Stromal cell of bone marrow (primary cell): ENCODE results near the gene COPZ2.
"Not testable (repeated sequence)": the region's sequence is repeated elsewhere in the genome, so short reads cannot be mapped to it uniquely, and the experiment has no call there.

Experiments
- DNase-seq: peaks from one replicate; pipeline ENCODE4 v3.0.0-alpha.2; 2012; ENCODE audit warnings: low read depth

Gene COPZ2

GRCh38 chr17:48037036-48037837, at the start of gene COPZ2:
TSS of gene COPZ2 (minus strand) at chr17:48037797. CDS start at chr17:48037777, 20 bp downstream.
- no peak for DNase-seq

- no peak for DNase-seq
Measured at GRCh38 chr17:48084932-48085331, 47.3 kb upstream of the COPZ2 start.

- DNase-seq, result no peak
Measured at GRCh38 chr17:48081858-48082257, 44.3 kb upstream of the COPZ2 start.

- not testable (repeated sequence) for DNase-seq
Measured at GRCh38 chr17:48077152-48077551, 39.6 kb upstream of the COPZ2 start.

GRCh38 chr17:48074322-48075081, 36.9 kb upstream of the COPZ2 start:
- DNase-seq, result peak; percentile 79

GRCh38 chr17:48073566-48074094, 36.0 kb upstream of the COPZ2 start:
- not testable (repeated sequence) for DNase-seq

GRCh38 chr17:48072811-48073210, 35.2 kb upstream of the COPZ2 start:
- DNase-seq, result not testable (repeated sequence)

GRCh38 chr17:48071654-48072053, 34.1 kb upstream of the COPZ2 start:
- DNase-seq, result no peak

GRCh38 chr17:48070195-48070594, 32.6 kb upstream of the COPZ2 start:
- no peak for DNase-seq

- DNase-seq, result no peak
Measured at GRCh38 chr17:48068491-48068961, 30.9 kb upstream of the COPZ2 start.

GRCh38 chr17:48067808-48068207, 30.2 kb upstream of the COPZ2 start:
- DNase-seq, result not testable (repeated sequence)

- no peak for DNase-seq
Measured at GRCh38 chr17:48067245-48067644, 29.6 kb upstream of the COPZ2 start.

- DNase-seq, result no peak
Measured at GRCh38 chr17:48066656-48067055, 29.1 kb upstream of the COPZ2 start.

- DNase-seq, result no peak
Measured at GRCh38 chr17:48066192-48066591, 28.6 kb upstream of the COPZ2 start.

GRCh38 chr17:48064638-48065037, 27.0 kb upstream of the COPZ2 start:
- no peak for DNase-seq

GRCh38 chr17:48062273-48062672, 24.7 kb upstream of the COPZ2 start:
- DNase-seq, result no peak

GRCh38 chr17:48060249-48060648, 22.7 kb upstream of the COPZ2 start:
- DNase-seq, result no peak

- DNase-seq, result no peak
Measured at GRCh38 chr17:48059125-48059668, 21.6 kb upstream of the COPZ2 start.

- DNase-seq, result no peak
Measured at GRCh38 chr17:48058393-48059124, 21.0 kb upstream of the COPZ2 start.

GRCh38 chr17:48057626-48058025, 20.0 kb upstream of the COPZ2 start:
- DNase-seq, result no peak

GRCh38 chr17:48056879-48057278, 19.3 kb upstream of the COPZ2 start:
- no peak for DNase-seq

GRCh38 chr17:48056246-48056745, 18.7 kb upstream of the COPZ2 start:
- no peak for DNase-seq
